K562 treated with DMSO at 1 percent for 24 hours (cell line): Measurements from ENCODE around the gene HOMER3. TPM values are rescaled to one million over a fixed set of nuclear protein-coding genes. Genes with fewer than 3 reads are reported as not detected.

Source experiments
- total RNA-seq: library from RNA; unstranded; fragments of 300-600 nt; gene quantifications from 2 replicates; pipeline ENCODE4 v1.2.3, GENCODE V29; 2022; ENCODE audit warnings: low read depth; ENCODE audit not compliant: insufficient read depth

Gene HOMER3
- total RNA-seq: 12.2 and 13.3 TPM in 2 replicates

DNA sequence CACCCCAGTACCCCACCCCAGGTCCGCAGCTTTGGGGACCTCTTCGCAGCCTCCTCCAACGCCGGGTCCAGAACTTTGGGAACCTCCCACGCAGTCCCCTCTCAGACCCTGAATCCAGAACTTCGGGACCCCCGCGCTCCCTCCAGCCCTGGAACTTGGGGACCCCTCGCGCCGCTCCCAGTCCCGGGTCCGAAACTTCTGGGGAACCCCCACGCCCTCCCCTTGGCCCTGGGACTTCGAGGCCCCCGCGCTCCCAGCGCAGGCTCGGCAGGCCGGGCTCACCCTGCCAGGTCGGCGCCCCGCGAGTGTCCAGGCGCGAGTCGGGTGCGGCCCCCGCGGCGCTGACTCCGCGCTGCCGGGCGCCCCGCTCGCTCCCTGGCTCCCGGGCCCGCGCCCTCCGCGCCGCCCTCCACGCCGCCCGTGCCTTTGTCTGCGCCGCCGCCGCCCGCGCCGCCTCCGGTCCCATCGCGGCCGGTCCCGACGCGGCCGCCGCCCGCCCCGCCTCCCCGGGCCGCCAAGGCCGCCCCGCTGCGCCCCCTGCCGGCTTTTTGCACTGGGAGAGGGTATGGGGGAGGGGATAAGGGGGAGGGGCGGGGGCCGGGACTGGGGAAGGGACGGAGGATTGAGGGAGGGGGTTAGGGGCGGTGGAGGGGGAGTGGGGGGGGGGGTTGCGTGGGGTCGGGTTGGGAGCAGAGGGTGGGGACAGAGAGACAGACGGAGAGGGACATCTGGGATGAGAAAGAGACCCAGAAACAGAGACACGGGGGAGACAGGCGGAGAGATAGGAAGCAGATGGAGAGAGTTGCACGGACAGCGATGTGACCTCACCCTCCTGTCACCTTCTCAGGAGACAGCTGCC is at the start of gene HOMER3:
Gene HOMER3 (minus strand): TSS at position 449 of the 859 bp plus-strand sequence. CDS start 2,235 bp downstream, outside the sequence.

DNA sequence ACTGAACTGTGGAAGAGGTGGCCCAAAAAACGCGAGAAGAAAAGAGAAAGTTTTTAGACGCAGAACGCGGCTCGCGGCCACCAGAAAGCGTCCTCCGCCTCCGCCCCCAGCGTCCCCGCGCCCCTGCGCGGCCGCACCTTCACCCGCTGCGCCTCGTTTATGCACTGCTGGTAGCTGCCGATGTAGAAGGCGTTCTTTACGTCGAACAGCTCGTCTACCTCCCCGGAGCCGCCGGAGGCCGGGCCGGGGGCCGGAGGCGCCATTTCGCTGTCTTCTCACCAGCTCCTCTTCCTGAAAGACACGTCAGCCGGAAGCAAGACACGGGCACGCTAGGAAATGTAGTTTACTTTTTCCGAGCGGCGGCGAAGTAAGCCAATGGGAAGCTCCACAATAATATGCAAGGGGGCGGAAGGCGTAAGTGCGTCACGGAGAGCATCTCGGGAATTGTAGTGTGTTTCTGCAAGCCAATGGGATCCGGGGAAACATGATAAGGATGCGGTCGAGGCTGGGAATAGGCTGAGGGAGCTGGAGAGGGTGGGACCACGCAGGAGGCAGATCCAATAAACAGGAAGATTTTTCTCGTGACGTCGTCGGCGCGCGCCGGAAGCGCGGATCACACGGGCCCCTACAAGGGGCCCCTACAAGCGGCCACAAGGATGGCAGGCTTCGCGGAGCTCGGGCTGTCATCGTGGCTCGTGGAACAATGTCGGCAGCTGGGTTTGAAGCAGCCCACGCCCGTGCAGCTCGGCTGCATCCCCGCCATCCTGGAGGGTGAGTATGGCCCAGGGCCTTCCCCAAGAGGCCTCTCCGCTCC is 21.7 kb downstream of the HOMER3 start, which contains the start of the genes COPE and DDX49:
Gene COPE (minus strand): TSS at position 302 of the 814 bp plus-strand sequence. CDS start 39 bp downstream, at position 263.
Gene DDX49 (plus strand): TSS at position 630 of the 814 bp plus-strand sequence. CDS start 27 bp downstream, at position 657.

DNA sequence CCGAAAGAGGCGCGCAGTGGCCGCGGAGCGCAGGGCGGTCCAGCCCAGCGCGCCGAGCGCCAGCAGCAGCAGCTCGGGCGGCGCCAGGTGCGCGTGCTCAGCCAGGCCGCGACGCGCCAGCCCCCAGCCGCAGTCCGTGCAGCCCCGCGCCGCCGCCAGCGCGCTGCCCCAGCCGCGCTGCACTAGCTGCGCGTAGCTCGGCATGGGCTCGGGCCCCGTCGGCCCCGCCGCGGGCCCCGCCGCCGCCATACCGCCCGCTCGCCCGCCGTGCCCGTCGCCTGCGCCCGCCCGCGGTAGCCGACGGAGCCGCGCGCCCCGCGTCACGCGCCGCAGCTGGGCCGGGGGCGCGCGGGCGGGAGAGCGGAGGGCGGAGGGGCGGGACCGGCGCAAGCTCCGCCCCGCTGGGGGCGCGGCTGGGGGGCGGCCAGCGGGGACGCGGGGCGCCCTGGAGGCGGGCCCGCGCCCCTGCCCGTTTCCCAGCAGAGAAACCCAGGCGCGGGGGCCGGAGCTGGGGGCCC is 45.1 kb downstream of the HOMER3 start, which contains the start of gene CERS1:
Gene CERS1 (minus strand): TSS at position 335 of the 518 bp plus-strand sequence. CDS start 86 bp downstream, at position 249.

Other genes starting within 250 kb of the HOMER3 start
- not detected in 2 replicates for gene COMP, start 149.9 kb downstream of the HOMER3 start, total RNA-seq
- gene UPF1, start 109.3 kb downstream of the HOMER3 start, total RNA-seq: 80.1 and 81.7 TPM in 2 replicates
- 0.93 and 1.1 TPM in 2 replicates for gene CERS1, start 45.1 kb downstream of the HOMER3 start, total RNA-seq
- gene COPE, start 21.8 kb downstream of the HOMER3 start, total RNA-seq: 511 and 581 TPM in 2 replicates
- 91.7 and 115 TPM in 2 replicates for gene DDX49, start 21.5 kb downstream of the HOMER3 start, total RNA-seq
- 57.3 and 58.9 TPM in 2 replicates for gene SUGP2, start 92.3 kb upstream of the HOMER3 start, total RNA-seq
- 33.1 and 37.5 TPM in 2 replicates for gene ARMC6, start 92.4 kb upstream of the HOMER3 start, total RNA-seq
- gene SLC25A42, start 122.8 kb upstream of the HOMER3 start, total RNA-seq: 39.2 and 46.6 TPM in 2 replicates
- 60.1 and 60.9 TPM in 2 replicates for gene TMEM161A, start 197.3 kb upstream of the HOMER3 start, total RNA-seq
- gene MEF2B, start 229.0 kb upstream of the HOMER3 start, total RNA-seq: 11.4 and 12.9 TPM in 2 replicates